ENCODE data around the gene GDF10. TPM values are rescaled to one million over a fixed set of nuclear protein-coding genes. Genes with fewer than 3 reads are reported as not detected.
A peak's percentile ranks its signal among the peaks of the same experiment; 100 is the strongest.

The GDF10 gene
- total RNA-seq, 4 donors from 2014 or later = 0.48 to 2.4 (median 0.66) TPM

DNA sequence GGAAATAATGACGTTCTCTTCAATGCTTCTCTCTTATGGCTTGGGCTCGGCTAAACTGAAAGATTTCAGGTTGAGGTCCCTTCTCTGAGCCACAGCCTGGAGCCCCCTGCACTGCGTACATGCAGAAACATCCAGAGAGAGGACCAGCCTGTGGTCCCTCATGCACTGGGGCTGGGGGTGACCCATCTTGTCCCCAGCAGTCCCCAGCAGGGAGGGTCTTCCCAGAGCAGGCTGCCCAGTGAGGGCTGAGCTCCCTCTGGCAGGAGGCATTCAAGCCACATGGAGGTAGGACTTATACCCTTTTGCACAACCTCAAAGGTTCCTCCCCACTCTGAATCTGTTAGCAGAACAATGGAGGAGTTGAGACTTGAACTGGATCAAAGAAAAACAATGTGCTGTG lies 7.4 kb downstream of the GDF10 start:
- no peak for DNase-seq (ENCODE audit: low spot score)
- no peak for ATAC-seq (ENCODE audit: low FRiP score)
- TF ChIP-seq, protein P1, sequence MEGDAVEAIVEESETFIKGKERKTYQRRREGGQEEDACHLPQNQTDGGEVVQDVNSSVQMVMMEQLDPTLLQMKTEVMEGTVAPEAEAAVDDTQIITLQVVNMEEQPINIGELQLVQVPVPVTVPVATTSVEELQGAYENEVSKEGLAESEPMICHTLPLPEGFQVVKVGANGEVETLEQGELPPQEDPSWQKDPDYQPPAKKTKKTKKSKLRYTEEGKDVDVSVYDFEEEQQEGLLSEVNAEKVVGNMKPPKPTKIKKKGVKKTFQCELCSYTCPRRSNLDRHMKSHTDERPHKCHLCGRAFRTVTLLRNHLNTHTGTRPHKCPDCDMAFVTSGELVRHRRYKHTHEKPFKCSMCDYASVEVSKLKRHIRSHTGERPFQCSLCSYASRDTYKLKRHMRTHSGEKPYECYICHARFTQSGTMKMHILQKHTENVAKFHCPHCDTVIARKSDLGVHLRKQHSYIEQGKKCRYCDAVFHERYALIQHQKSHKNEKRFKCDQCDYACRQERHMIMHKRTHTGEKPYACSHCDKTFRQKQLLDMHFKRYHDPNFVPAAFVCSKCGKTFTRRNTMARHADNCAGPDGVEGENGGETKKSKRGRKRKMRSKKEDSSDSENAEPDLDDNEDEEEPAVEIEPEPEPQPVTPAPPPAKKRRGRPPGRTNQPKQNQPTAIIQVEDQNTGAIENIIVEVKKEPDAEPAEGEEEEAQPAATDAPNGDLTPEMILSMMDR (IDR thresholded peaks at IDR 0.05) = no peak

DNA sequence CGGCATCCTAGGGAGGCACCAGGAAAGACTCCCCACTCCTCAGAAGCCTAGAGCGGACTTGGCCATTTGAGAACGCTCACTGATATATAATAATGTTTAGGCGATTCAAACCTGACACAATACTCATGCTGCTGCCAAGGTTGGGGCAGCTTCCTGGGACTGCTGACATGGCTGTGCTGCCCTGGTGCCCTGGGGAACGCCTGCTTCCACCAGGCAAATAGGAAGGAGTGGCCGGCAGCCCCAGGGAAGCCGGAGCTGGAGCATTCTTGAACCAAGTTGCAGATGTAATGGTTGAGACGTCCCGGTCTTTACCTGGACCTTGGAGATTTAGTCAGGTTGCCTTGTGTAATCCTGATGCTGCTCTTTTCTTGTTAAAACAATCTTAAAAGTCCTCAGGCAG lies 8.8 kb downstream of the GDF10 start:
- TF ChIP-seq, protein P1 (IDR thresholded peaks at IDR 0.05) = no peak
- no peak for ATAC-seq (ENCODE audit: low FRiP score)
- no peak for DNase-seq (ENCODE audit: low spot score)

DNA sequence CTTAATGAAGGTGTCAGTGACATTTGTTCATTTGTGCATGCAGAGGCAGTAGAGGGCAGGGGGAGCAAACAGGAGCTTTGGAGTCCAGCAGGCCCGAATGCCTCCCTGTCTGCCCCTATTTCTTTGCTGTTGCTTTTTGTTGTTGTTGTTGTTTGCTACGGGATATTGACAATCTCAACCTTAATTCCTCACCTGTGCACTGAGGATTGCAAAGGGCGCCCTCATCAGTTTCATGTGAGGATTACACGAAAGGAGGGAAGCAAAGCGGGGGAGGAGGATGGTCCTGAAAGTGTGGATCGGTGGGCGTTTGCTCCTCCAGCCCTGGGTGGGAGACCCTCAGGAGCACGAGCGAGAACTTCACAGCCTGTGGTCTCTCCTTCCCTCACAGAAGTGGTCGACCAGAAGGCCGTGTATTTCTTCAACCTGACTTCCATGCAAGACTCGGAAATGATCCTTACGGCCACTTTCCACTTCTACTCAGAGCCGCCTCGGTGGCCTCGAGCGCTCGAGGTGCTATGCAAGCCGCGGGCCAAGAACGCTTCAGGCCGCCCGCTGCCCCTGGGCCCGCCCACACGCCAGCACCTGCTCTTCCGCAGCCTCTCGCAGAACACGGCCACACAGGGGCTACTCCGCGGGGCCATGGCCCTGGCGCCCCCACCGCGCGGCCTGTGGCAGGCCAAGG lies 9.6 kb downstream of the GDF10 start:
- DNase-seq (ENCODE audit: low spot score) (no peak), ATAC-seq (ENCODE audit: low FRiP score) (no peak)
- TF ChIP-seq, protein P1 (IDR thresholded peaks at IDR 0.05) = no peak

DNA sequence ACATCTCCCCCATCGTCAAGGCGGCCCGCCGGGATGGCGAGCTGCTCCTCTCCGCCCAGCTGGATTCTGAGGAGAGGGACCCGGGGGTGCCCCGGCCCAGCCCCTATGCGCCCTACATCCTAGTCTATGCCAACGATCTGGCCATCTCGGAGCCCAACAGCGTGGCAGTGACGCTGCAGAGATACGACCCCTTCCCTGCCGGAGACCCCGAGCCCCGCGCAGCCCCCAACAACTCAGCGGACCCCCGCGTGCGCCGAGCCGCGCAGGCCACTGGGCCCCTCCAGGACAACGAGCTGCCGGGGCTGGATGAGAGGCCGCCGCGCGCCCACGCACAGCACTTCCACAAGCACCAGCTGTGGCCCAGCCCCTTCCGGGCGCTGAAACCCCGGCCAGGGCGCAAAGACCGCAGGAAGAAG lies 10.1 kb downstream of the GDF10 start:
- TF ChIP-seq, protein P1 (IDR thresholded peaks at IDR 0.05) = no peak
- ATAC-seq (ENCODE audit: low FRiP score) = no peak
- DNase-seq (ENCODE audit: low spot score) = no peak

DNA sequence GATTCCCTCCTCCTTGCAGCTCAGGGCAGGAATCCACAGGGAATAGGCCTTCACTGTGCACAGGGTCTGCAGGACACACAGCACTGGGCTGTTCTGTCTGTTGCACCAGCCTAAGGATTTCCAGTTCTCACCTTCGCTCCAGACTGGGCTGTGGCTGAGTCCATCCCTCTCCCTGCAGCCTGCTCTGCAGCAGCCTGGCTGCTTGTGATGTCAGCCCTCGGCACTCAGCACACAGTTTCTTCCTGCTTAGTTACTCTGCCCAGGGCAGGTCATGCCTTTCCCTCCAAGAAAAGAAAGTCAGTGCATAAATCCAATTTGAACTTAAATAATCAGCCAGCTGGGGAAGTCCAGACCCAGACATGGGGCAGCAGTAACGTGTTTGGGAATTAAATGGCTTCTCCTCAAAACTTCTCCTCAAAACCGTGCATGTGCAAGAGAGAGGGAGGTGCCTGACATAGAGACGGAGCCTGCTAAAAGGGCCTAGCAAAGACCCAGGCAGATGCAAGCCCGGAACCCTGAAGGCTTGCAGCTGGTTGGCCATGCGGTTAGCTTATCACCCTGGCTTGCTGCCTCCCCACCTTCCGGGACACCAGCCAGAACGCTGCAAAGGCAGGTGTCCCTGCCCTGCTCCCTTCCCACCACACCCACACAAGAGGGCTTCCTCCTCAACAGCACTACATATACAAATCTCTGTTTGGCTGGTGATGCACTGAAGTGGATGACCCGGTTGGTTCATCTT lies 11.4 kb downstream of the GDF10 start:
- TF ChIP-seq, protein P1 (IDR thresholded peaks at IDR 0.05) = no peak
- ATAC-seq (ENCODE audit: low FRiP score) (no peak), DNase-seq (ENCODE audit: low spot score) (no peak)

DNA sequence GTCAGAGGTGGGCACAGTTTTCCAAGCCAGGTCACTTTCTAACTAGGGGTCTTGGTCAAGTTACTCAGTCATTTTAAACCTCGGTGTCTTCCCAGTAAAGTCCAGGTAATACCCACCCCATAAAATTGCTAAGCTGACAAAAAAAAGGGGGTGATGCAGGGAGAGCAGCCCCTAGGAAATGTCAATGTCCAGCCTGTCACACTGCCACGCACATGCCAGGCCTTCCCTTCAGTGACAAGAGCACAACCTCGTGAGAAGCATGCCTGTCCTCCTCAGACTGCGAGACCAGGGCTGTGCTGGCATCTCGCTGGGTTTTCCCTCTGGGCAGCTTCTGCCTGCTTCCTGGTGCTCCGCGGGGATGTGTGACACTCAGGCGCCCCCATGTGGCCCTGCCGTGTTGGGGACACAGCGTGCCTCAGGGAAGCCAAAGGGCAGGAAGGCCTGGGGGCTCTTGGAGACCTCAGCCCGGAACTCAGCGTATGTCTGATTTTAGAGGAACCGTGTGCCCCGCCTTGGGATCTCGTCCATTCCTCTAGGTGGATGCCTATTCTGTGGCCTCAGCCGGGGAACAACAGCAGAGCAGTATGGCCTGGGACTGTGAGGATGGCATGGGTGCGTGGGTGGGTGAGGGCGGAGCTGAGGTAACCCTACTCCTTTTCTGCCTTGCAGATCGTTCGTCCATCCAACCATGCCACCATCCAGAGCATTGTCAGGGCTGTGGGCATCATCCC lies 12.1 kb downstream of the GDF10 start:
- TF ChIP-seq, protein P1 (IDR thresholded peaks at IDR 0.05) = peak in 1 of 3 donors; percentile 46
- ATAC-seq (ENCODE audit: low FRiP score) = peak; percentile 72
- peak; percentile 63 for DNase-seq (ENCODE audit: low spot score)
